Neural progenitor cell (in vitro differentiated cells): ENCODE measurements around the gene RGMA. TPM values are rescaled to one million over a fixed set of nuclear protein-coding genes. Genes with fewer than 3 reads are reported as not detected.

ENCODE experiments used
- DNase-seq: peaks from one replicate; pipeline ENCODE4 v3.0.0-alpha.2; 2016; ENCODE audit warnings: low spot score
- H2AFZ ChIP-seq: fragments of 200-600 bp; sonication (generic); replicated peaks from 2 replicates; pipeline ENCODE4 v1.6.1; 2016; ENCODE audit warnings: antibody characterized with exemption
- H3F3A ChIP-seq: fragments of 200-600 bp; sonication (generic); 2 replicates; pipeline ENCODE4 v1.6.1; 2016; ENCODE audit warnings: antibody characterized with exemption, low read depth
- H3K27ac ChIP-seq: fragments of 200-600 bp; sonication (generic); 2 replicates; pipeline ENCODE4 v1.5.1; 2016; ENCODE audit warnings: mild to moderate bottlenecking
- H3K27me3 ChIP-seq: fragments of 200-600 bp; sonication (generic); 2 replicates; pipeline ENCODE4 v1.6.1; 2016; ENCODE audit warnings: mild to moderate bottlenecking, moderate library complexity
- H3K36me3 ChIP-seq: fragments of 200-600 bp; sonication (generic); 2 replicates; pipeline ENCODE4 v1.5.1; 2016
- H3K4me1 ChIP-seq: fragments of 200-600 bp; sonication (generic); 2 replicates; pipeline ENCODE4 v1.6.1; 2016; ENCODE audit warnings: mixed run types
- H3K4me2 ChIP-seq: fragments of 200-600 bp; sonication (generic); 2 replicates; pipeline ENCODE4 v1.6.1; 2016
- H3K4me3 ChIP-seq: fragments of 200-600 bp; sonication (generic); 2 replicates; pipeline ENCODE4 v1.5.1; 2016
- H3K79me2 ChIP-seq: fragments of 200-600 bp; sonication (generic); 2 replicates; pipeline ENCODE4 v1.6.1; 2016; ENCODE audit warnings: low read depth
- H3K9ac ChIP-seq: fragments of 200-600 bp; sonication (generic); 2 replicates; pipeline ENCODE4 v1.6.1; 2016
- H3K9me3 ChIP-seq: fragments of 200-600 bp; sonication (generic); 2 replicates; pipeline ENCODE4 v1.5.1; 2016; ENCODE audit warnings: low read depth
- H4K20me1 ChIP-seq: fragments of 200-600 bp; sonication (generic); 2 replicates; pipeline ENCODE4 v1.6.1; 2016; ENCODE audit warnings: low read depth
- H3K27ac Mint-ChIP-seq: 3 replicates; pipeline ENCODE4 v1.8.0; 2021; ENCODE audit warnings: mixed read lengths
- H3K27me3 Mint-ChIP-seq: 2 replicates; pipeline ENCODE4 v1.8.0; 2022; ENCODE audit warnings: low read depth, mild to moderate bottlenecking, inconsistent platforms, moderate library complexity, mixed read lengths; ENCODE audit not compliant: insufficient read depth
- H3K36me3 Mint-ChIP-seq: 3 replicates; pipeline ENCODE4 v1.8.0; 2021; ENCODE audit warnings: mixed read lengths
- H3K4me1 Mint-ChIP-seq: 3 replicates; pipeline ENCODE4 v1.8.0; 2021; ENCODE audit warnings: mixed read lengths
- H3K4me3 Mint-ChIP-seq: 3 replicates; pipeline ENCODE4 v1.8.0; 2021; ENCODE audit warnings: mild to moderate bottlenecking, moderate library complexity, mixed read lengths
- H3K9me3 Mint-ChIP-seq: 3 replicates; pipeline ENCODE4 v1.8.0; 2020; ENCODE audit warnings: mixed read lengths
- EZH2 ChIP-seq: fragments of 200-600 bp; sonication (generic); IDR thresholded peaks from 2 replicates; pipeline ENCODE4 v1.6.1; 2017; ENCODE audit warnings: antibody characterized with exemption, mild to moderate bottlenecking, moderate library complexity
- EZH2phosphoT487 ChIP-seq: fragments of 200-600 bp; sonication (generic); IDR thresholded peaks from 2 replicates; pipeline ENCODE4 v1.6.1; 2017; ENCODE audit warnings: antibody characterized with exemption
- total RNA-seq: library from RNA; depleted of rRNA; stranded (reverse); fragments of >200 nt; gene quantifications from 2 replicates; pipeline ENCODE4 v1.2.3, GENCODE V29; 2015; ENCODE audit warnings: low replicate concordance
- TF ChIP-seq, protein P1 (sequence below): fragments of 200-600 bp; sonication (generic); IDR thresholded peaks from 2 replicates; pipeline ENCODE4 v1.5.1; 2017; ENCODE audit warnings: antibody characterized with exemption, mild to moderate bottlenecking

RGMA gene
- total RNA-seq, 1 donor from 2014 or later: 41.4 TPM

DNA sequence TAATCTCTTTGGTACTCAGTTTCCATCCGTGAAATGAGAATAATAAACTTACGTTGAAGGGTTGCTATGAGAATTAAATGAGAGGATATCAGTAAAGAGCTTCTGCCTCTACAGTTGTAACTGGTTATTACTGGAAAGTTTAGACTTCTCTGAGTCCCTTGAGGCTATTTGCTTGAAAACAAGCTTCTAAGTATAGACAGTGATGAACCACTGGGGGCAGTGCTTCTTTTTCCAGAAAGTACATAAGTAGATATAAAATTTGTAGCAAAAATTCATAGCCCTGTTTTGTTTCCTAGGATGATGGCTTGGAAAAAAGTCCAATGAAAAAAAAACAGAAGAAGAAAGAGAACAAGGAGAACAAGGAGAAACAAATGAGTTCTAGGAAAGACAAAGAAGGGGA, 87.1 kb downstream of the RGMA start:
- H3K27ac ChIP-seq: no peak overlapping the region
- TF ChIP-seq, protein P1, sequence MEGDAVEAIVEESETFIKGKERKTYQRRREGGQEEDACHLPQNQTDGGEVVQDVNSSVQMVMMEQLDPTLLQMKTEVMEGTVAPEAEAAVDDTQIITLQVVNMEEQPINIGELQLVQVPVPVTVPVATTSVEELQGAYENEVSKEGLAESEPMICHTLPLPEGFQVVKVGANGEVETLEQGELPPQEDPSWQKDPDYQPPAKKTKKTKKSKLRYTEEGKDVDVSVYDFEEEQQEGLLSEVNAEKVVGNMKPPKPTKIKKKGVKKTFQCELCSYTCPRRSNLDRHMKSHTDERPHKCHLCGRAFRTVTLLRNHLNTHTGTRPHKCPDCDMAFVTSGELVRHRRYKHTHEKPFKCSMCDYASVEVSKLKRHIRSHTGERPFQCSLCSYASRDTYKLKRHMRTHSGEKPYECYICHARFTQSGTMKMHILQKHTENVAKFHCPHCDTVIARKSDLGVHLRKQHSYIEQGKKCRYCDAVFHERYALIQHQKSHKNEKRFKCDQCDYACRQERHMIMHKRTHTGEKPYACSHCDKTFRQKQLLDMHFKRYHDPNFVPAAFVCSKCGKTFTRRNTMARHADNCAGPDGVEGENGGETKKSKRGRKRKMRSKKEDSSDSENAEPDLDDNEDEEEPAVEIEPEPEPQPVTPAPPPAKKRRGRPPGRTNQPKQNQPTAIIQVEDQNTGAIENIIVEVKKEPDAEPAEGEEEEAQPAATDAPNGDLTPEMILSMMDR: peak; percentile 18
- no peak for TF ChIP-seq EZH2phosphoT487
- TF ChIP-seq EZH2: no peak
- H4K20me1 ChIP-seq: peaks cover 7% of the 10 kb centered on the region
- no peaks in the 10 kb centered on the region for H3K4me1 ChIP-seq
- Mint-ChIP-seq H3K27me3 (peaks cover 3% of the 10 kb centered on the region), H3K9me3 (no peaks in the 10 kb centered on the region), H3K4me3 (no peak overlapping the region), H3K4me1 (no peaks in the 10 kb centered on the region), H3K27ac (no peak overlapping the region), H3K36me3 (peaks cover 56% of the 10 kb centered on the region)
- H3K36me3 ChIP-seq: peaks cover 71% of the 10 kb centered on the region
- no peak overlapping the region for H3K4me3 ChIP-seq
- H2AFZ ChIP-seq: no peak overlapping the region
- no peak overlapping the region for H3K9ac ChIP-seq
- H3K79me2 ChIP-seq: peaks cover 23% of the 10 kb centered on the region
- no peak overlapping the region for H3K4me2 ChIP-seq
- H3F3A ChIP-seq: peaks cover 25% of the 10 kb centered on the region
- H3K9me3 ChIP-seq: no peaks in the 10 kb centered on the region
- no peak for DNase-seq
- H3K27me3 ChIP-seq: no peaks in the 10 kb centered on the region

DNA sequence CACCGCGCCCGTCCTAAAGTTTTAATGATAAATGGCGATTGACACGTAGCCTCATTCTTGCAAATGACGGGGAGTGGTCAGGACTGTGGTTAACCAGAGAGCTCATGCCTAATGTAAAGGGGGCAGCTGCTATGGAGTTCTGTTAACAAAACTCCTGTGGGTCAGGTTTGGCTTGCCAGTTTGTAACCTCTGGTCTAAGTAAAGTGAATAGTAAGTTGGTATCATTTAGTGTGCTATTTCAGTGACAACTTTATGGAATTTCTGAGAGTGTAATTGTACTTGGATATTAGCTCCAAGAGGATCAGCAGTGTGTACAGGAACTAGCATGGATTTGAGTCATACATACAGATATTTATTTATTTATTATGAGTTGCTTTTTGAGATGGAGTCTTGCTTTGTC, 87.9 kb downstream of the RGMA start:
- Mint-ChIP-seq H3K36me3 (peaks cover 59% of the 10 kb centered on the region), H3K4me1 (no peaks in the 10 kb centered on the region)

DNA sequence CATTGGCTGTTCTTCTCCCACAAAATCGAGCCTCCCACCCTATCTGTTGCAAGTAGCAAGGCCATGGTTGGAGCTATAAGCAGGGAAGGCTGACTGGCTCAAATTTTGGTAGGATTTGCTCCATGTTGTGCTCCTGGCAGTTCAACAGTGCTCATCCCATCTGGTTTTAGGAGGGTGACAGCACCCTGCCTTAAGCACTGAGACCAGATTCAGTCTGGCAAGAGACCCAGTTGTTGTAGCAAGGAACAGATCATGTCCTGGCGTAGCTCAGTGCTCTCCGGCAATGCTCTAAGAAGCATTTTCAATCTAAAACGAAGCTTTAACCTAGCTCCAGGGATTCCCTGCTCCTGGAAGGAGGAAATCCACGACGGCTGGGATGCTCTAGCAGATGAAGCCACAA, 91.2 kb downstream of the RGMA start:
- H3K27ac ChIP-seq: peak overlapping the region; percentile 31
- no peaks in the 10 kb centered on the region for H3K4me1 Mint-ChIP-seq
- no peak overlapping the region for H3K4me2 ChIP-seq
- H3K4me1 ChIP-seq: no peaks in the 10 kb centered on the region
- peaks cover 30% of the 10 kb centered on the region for H3K79me2 ChIP-seq
- no peak overlapping the region for H3K4me3 Mint-ChIP-seq
- no peak overlapping the region for H2AFZ ChIP-seq
- no peak overlapping the region for H3K27ac Mint-ChIP-seq
- no peaks in the 10 kb centered on the region for H3K27me3 ChIP-seq
- no peak overlapping the region for H3K4me3 ChIP-seq
- no peak for DNase-seq
- no peaks in the 10 kb centered on the region for H3K9me3 ChIP-seq
- TF ChIP-seq, protein P1: no peak
- TF ChIP-seq EZH2phosphoT487 (no peak), EZH2 (no peak)
- H3K9ac ChIP-seq: no peak overlapping the region
- no peaks in the 10 kb centered on the region for H3K9me3 Mint-ChIP-seq
- peaks cover 32% of the 10 kb centered on the region for H3F3A ChIP-seq
- H3K36me3 Mint-ChIP-seq: peaks cover 55% of the 10 kb centered on the region
- H3K36me3 ChIP-seq: peaks cover 82% of the 10 kb centered on the region
- peaks cover under 1% of the 10 kb centered on the region for H3K27me3 Mint-ChIP-seq
- peaks cover 26% of the 10 kb centered on the region for H4K20me1 ChIP-seq

More for the DNA sequence above, 87.9 kb downstream of the RGMA start:
- Histone ChIP-seq H3K4me1 (no peaks in the 10 kb centered on the region), H3K9ac (no peak overlapping the region), H3K4me3 (no peak overlapping the region), H2AFZ (no peak overlapping the region), H3K27me3 (no peaks in the 10 kb centered on the region), H3K27ac (peak overlapping the region; percentile 3), H3F3A (peaks cover 18% of the 10 kb centered on the region), H3K36me3 (peaks cover 71% of the 10 kb centered on the region), H4K20me1 (peaks cover 10% of the 10 kb centered on the region), H3K4me2 (no peak overlapping the region), H3K79me2 (peaks cover 16% of the 10 kb centered on the region), H3K9me3 (no peaks in the 10 kb centered on the region)
- Mint-ChIP-seq H3K9me3 (no peaks in the 10 kb centered on the region), H3K27me3 (peaks cover 3% of the 10 kb centered on the region), H3K4me3 (no peak overlapping the region), H3K27ac (no peak overlapping the region)
- TF ChIP-seq EZH2: no peak
- TF ChIP-seq, protein P1: no peak
- no peak for TF ChIP-seq EZH2phosphoT487
- DNase-seq: no peak
